ENCODE data around the gene TRPM2.

DNA sequence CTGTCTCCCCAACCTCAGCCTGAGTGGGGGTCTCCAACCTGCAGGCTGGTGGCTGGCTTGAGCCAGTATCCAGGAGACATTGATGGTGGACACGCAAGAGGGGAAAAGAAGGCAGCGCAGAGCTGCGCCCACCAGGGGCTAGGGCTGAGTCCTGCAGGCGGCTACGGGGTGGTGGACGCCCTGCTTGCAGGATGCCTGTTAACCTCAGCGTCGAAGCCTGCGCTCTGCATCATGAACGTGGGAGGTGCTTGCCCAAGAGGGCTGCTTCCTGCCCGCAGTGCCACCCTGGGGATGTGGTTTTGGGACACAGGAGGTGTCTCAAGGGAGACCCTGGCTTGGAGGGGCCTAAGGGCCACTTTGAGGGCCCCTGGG is 25.8 kb upstream of the TRPM2 start:
- TF ChIP-seq, protein P1, sequence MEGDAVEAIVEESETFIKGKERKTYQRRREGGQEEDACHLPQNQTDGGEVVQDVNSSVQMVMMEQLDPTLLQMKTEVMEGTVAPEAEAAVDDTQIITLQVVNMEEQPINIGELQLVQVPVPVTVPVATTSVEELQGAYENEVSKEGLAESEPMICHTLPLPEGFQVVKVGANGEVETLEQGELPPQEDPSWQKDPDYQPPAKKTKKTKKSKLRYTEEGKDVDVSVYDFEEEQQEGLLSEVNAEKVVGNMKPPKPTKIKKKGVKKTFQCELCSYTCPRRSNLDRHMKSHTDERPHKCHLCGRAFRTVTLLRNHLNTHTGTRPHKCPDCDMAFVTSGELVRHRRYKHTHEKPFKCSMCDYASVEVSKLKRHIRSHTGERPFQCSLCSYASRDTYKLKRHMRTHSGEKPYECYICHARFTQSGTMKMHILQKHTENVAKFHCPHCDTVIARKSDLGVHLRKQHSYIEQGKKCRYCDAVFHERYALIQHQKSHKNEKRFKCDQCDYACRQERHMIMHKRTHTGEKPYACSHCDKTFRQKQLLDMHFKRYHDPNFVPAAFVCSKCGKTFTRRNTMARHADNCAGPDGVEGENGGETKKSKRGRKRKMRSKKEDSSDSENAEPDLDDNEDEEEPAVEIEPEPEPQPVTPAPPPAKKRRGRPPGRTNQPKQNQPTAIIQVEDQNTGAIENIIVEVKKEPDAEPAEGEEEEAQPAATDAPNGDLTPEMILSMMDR (IDR thresholded peaks at IDR 0.05 in 4 of 5, conservative IDR thresholded peaks at IDR 0.05 in 1 of 5), result no peak
- no peak for TF ChIP-seq POLR2A (IDR thresholded peaks at IDR 0.05)
